IMR-90 (cell line): Measurements from ENCODE around the gene LAMA5. TPM values are rescaled to one million over a fixed set of nuclear protein-coding genes. Genes with fewer than 3 reads are reported as not detected.

Experiments
- ATAC-seq: fragments of 200-7000 bp; cut with Tn5 transposase; 2 replicates; pipeline ENCODE4 v1.9.1; 2020; ENCODE audit warnings: low read depth, mild to moderate bottlenecking, moderate library complexity
- BruUV-seq: library from RNA; stranded (reverse); fragments of 400-500 nt; replicated peaks from 2 replicates; lab custom pipeline; 2021; lab: Mats Ljungman, UMichigan
- CTCF ChIA-PET: fragments of 300-600 bp; formaldehyde crosslinking; extraction: SDS; loops from one replicate; lab custom pipeline; 2021; ENCODE audit warnings: antibody characterized with exemption; lab: Yijun Ruan, JAX
- POLR2A ChIA-PET: fragments of 300-600 bp; sonication (Branson Sonifier 250); formaldehyde crosslinking; loops from one replicate; lab custom pipeline; 2022; ENCODE audit warnings: antibody characterized with exemption; ENCODE audit not compliant: unreplicated experiment; lab: Charles Lee
- DNase-seq: peaks from one replicate; pipeline ENCODE4 v3.0.0; 2013
- H2AFZ ChIP-seq: replicated peaks from 2 replicates; pipeline ENCODE3; 2013; ENCODE audit warnings: low read length, mild to moderate bottlenecking; ENCODE audit not compliant: poor library complexity
- H2AK5ac ChIP-seq: 2 replicates; pipeline ENCODE4 v1.6.1; 2013; ENCODE audit warnings: low read depth, low read length, inconsistent platforms
- H2AK9ac ChIP-seq: replicated peaks from 2 replicates; pipeline ENCODE3; 2013; ENCODE audit warnings: mild to moderate bottlenecking, low read depth, low read length, moderate library complexity; ENCODE audit not compliant: poor library complexity
- H2BK120ac ChIP-seq: 2 replicates; pipeline ENCODE4 v1.6.1; 2013; ENCODE audit warnings: low read depth, low read length, inconsistent platforms
- H2BK15ac ChIP-seq: 3 replicates; pipeline ENCODE4 v1.6.1; 2013; ENCODE audit warnings: low read depth, low read length, inconsistent platforms
- H2BK20ac ChIP-seq: 2 replicates; pipeline ENCODE4 v1.6.1; 2013; ENCODE audit warnings: low read depth, mild to moderate bottlenecking, inconsistent platforms, low read length, moderate library complexity
- H2BK5ac ChIP-seq: 2 replicates; pipeline ENCODE4 v1.6.1; 2013; ENCODE audit warnings: mild to moderate bottlenecking, low read depth, low read length, inconsistent platforms; ENCODE audit not compliant: poor library complexity, severe bottlenecking
- H3K14ac ChIP-seq: replicated peaks from 2 replicates; pipeline ENCODE4 v1.6.1; 2013; ENCODE audit warnings: low read depth, low read length, inconsistent platforms
- H3K18ac ChIP-seq: 2 replicates; pipeline ENCODE4 v1.6.1; 2013; ENCODE audit warnings: low read depth, low read length, control low read depth
- H3K23ac ChIP-seq: 2 replicates; pipeline ENCODE4 v1.6.1; 2013; ENCODE audit warnings: low read depth, low read length, inconsistent platforms
- H3K27ac ChIP-seq: 2 replicates; pipeline ENCODE4 v1.5.1; 2013; ENCODE audit warnings: mild to moderate bottlenecking, control low read depth, low read length; ENCODE audit not compliant: insufficient read depth
- H3K27me3 ChIP-seq: 2 replicates; pipeline ENCODE4 v1.6.1; 2013; ENCODE audit warnings: low read length; ENCODE audit not compliant: control insufficient read depth, insufficient read depth
- H3K36me3 ChIP-seq: 2 replicates; pipeline ENCODE4 v1.6.1; 2013; ENCODE audit warnings: low read length, mixed read lengths; ENCODE audit not compliant: control insufficient read depth, insufficient read depth
- H3K4ac ChIP-seq: 2 replicates; pipeline ENCODE4 v1.6.1; 2013; ENCODE audit warnings: low read depth, low read length, inconsistent platforms
- H3K4me1 ChIP-seq: 2 replicates; pipeline ENCODE4 v1.6.1; 2013; ENCODE audit warnings: low read length, mixed read lengths; ENCODE audit not compliant: control insufficient read depth, insufficient read depth
- H3K4me2 ChIP-seq: 2 replicates; pipeline ENCODE4 v1.6.1; 2013; ENCODE audit warnings: low read depth, mild to moderate bottlenecking, control low read depth, low read length, moderate library complexity
- H3K4me3 ChIP-seq: 2 replicates; pipeline ENCODE4 v1.5.1; 2013; ENCODE audit warnings: low read depth, mild to moderate bottlenecking, control low read depth, low read length, moderate library complexity; ENCODE audit not compliant: insufficient read depth
- H3K56ac ChIP-seq: 2 replicates; pipeline ENCODE4 v1.6.1; 2013; ENCODE audit warnings: low read length, inconsistent platforms; ENCODE audit not compliant: insufficient read depth; ENCODE audit errors: extremely low read depth
- H3K79me1 ChIP-seq, 2 experiments: 2 replicates each; pipeline ENCODE4 v1.6.1; 2013; ENCODE audit warnings: low read length in 2 of 2, inconsistent platforms in 1 of 2, low read depth in 1 of 2
- H3K9ac ChIP-seq: 2 replicates; pipeline ENCODE4 v1.6.1; 2013; ENCODE audit warnings: low read depth, low read length, control low read depth
- H3K9me1 ChIP-seq: 2 replicates; pipeline ENCODE4 v1.6.1; 2013; ENCODE audit warnings: low read length, inconsistent platforms; ENCODE audit not compliant: insufficient read depth
- H3K9me3 ChIP-seq: 2 replicates; pipeline ENCODE4 v1.6.1; 2013; ENCODE audit warnings: low read length; ENCODE audit not compliant: control insufficient read depth, insufficient read depth
- H4K20me1 ChIP-seq: 2 replicates; pipeline ENCODE4 v1.6.1; 2013; ENCODE audit warnings: low read length, inconsistent platforms; ENCODE audit not compliant: insufficient read depth
- H4K5ac ChIP-seq: 2 replicates; pipeline ENCODE4 v1.6.1; 2013; ENCODE audit warnings: mild to moderate bottlenecking, low read depth, low read length, control low read depth
- H4K8ac ChIP-seq, 2 experiments: 2 replicates each; pipeline ENCODE4 v1.6.1; 2013; ENCODE audit warnings: low read depth in 2 of 2, low read length in 2 of 2, control low read depth in 1 of 2, inconsistent platforms in 1 of 2
- H4K91ac ChIP-seq: 2 replicates; pipeline ENCODE4 v1.6.1; 2013; ENCODE audit warnings: low read depth, low read length, inconsistent platforms; ENCODE audit not compliant: insufficient read depth
- BHLHE40 ChIP-seq: fragments of 150-350 bp; IDR thresholded peaks from 2 replicates; pipeline ENCODE4 v1.6.1; 2016; ENCODE audit warnings: mild to moderate bottlenecking, low read depth, low read length
- CEBPB ChIP-seq: IDR thresholded peaks from 2 replicates; pipeline ENCODE4 v1.6.1; 2012; ENCODE audit warnings: low read depth, low read length, improper control_type of control experiment
- CHD1 ChIP-seq: IDR thresholded peaks from 2 replicates; pipeline ENCODE4 v1.6.1; 2012; ENCODE audit warnings: low read depth, low read length, improper control_type of control experiment
- FOS ChIP-seq: fragments of 150-350 bp; IDR thresholded peaks from 2 replicates; pipeline ENCODE4 v1.6.1; 2016; ENCODE audit warnings: low read depth, low read length
- MAFK ChIP-seq: IDR thresholded peaks from 2 replicates; pipeline ENCODE4 v1.6.1; 2012; ENCODE audit warnings: low read depth, low read length, improper control_type of control experiment
- MAZ ChIP-seq: IDR thresholded peaks from 2 replicates; pipeline ENCODE4 v1.6.1; 2012; ENCODE audit warnings: low read depth, mild to moderate bottlenecking, low read length, improper control_type of control experiment, moderate library complexity, borderline replicate concordance
- MXI1 ChIP-seq: IDR thresholded peaks from 2 replicates; pipeline ENCODE4 v1.6.1; 2012; ENCODE audit warnings: low read depth, mild to moderate bottlenecking, low read length, moderate library complexity, borderline replicate concordance
- POLR2A ChIP-seq: IDR thresholded peaks from 2 replicates; pipeline ENCODE4 v1.6.1; 2012; ENCODE audit warnings: mild to moderate bottlenecking, low read depth, low read length
- RAD21 ChIP-seq: IDR thresholded peaks from 2 replicates; pipeline ENCODE4 v1.6.1; 2012; ENCODE audit warnings: low read length, improper control_type of control experiment
- RCOR1 ChIP-seq: IDR thresholded peaks from 2 replicates; pipeline ENCODE4 v1.6.1; 2012; ENCODE audit warnings: mild to moderate bottlenecking, low read length, improper control_type of control experiment; ENCODE audit not compliant: insufficient replicate concordance
- RFX5 ChIP-seq: IDR thresholded peaks from 2 replicates; pipeline ENCODE4 v1.8.0; 2012; ENCODE audit warnings: low read depth, mild to moderate bottlenecking, low read length, moderate library complexity
- SMC3 ChIP-seq: fragments of 150-350 bp; IDR thresholded peaks from 2 replicates; pipeline ENCODE4 v1.6.1; 2016; ENCODE audit warnings: low read depth, mild to moderate bottlenecking, antibody characterized with exemption, low read length, moderate library complexity
- USF2 ChIP-seq: fragments of 150-350 bp; IDR thresholded peaks from 2 replicates; pipeline ENCODE4 v1.6.1; 2017; ENCODE audit warnings: mild to moderate bottlenecking, antibody characterized with exemption, low read length, low read depth
- WGBS, 2 experiments: methylation state at CpG; one replicate each; pipeline versions ENCODE4 v1.1.5 to v1.1.7; 2013; ENCODE audit warnings: missing lambda C conversion rate in 2 of 2; ENCODE audit not compliant: insufficient read length in 1 of 2; ENCODE audit errors: extremely low coverage in 2 of 2; 5-methylcytosine and 5-hydroxymethylcytosine counted together
- dilution Hi-C: fragments of 300-500 bp; cut with HindIII; formaldehyde crosslinking; loops from one replicate; pipeline ENCODE4 v1.14.3; 2018; ENCODE audit warnings: low sequenced_read_pairs; ENCODE audit not compliant: unreplicated experiment
- in situ Hi-C: fragments of 300-500 bp; cut with MboI; formaldehyde crosslinking; loops from 3 replicates; pipeline ENCODE4 v1.14.3; 2019; ENCODE audit warnings: low sequenced_read_pairs, inconsistent platforms, mixed read lengths
- intact Hi-C: fragments of 100-400 bp; cut with micrococcal nuclease; formaldehyde crosslinking; loops from 2 replicates; pipeline ENCODE4 v1.10.0; 2022
- polyA plus RNA-seq, 3 experiments: library from polyadenylated mRNA; depleted of rRNA; stranded (reverse); fragments of >200 nt; gene quantifications; 2 replicates each; pipeline ENCODE4 v1.2.3, GENCODE V29; 2012; ENCODE audit warnings: low replicate concordance in 1 of 3
- total RNA-seq: library from RNA; depleted of rRNA; stranded (reverse); fragments of >200 nt; gene quantifications from 2 replicates; pipeline ENCODE4 v1.2.3, GENCODE V29; 2012
- TF ChIP-seq, protein P1 (sequence below): conservative IDR thresholded peaks from 2 replicates; pipeline ENCODE4 v1.5.1; 2012; ENCODE audit warnings: mild to moderate bottlenecking, low read depth, low read length, improper control_type of control experiment

LAMA5 gene
- total and polyA plus RNA-seq, 2 of the 4 experiments (the other 2 are of a cell fraction): 0.90 to 7.3 TPM

- H3K4ac ChIP-seq: no peak overlapping the region
- intact Hi-C loops: no loop called here
- no peak overlapping the region for H4K5ac ChIP-seq
- H2AK5ac ChIP-seq: no peak overlapping the region
- H3K9ac ChIP-seq: no peak overlapping the region
- 0 out of 2 replicates have a peak, but pooled peaks cover 4% of the 10 kb centered on the region for H3K9me1 ChIP-seq
- H2BK120ac ChIP-seq: no peak overlapping the region
- H3K9me3 ChIP-seq: no peaks in the 10 kb centered on the region
- no peak overlapping the region for H4K91ac ChIP-seq
- H3K27me3 ChIP-seq: no peaks in the 10 kb centered on the region
- no peak overlapping the region for H3K14ac ChIP-seq
- no peak overlapping the region for H3K23ac ChIP-seq
- BruUV-seq: no TSS peak
- ATAC-seq (no peak), DNase-seq (no peak)
- H3K4me1 ChIP-seq: peaks cover 5% of the 10 kb centered on the region
- no peak overlapping the region for H3K27ac ChIP-seq
- no peak overlapping the region for H3K18ac ChIP-seq
- peaks cover 26 to 38% of the 10 kb centered on the region in 2 experiments for H3K79me1 ChIP-seq
- no peak overlapping the region for H2BK20ac ChIP-seq
- H4K8ac ChIP-seq: no peak overlapping the region
- no peak overlapping the region for H3K4me3 ChIP-seq
- H2AFZ ChIP-seq: no peak overlapping the region
- H3K4me2 ChIP-seq: no peak overlapping the region
- H2BK15ac ChIP-seq: no peak overlapping the region
- in situ Hi-C loops: loop anchor here (25.0 kb wide), 1 partner anchor 379 kb away; no protein-coding TSS in a partner anchor
- H3K36me3 ChIP-seq: peaks cover 48% of the 10 kb centered on the region
- CTCF ChIA-PET: interaction anchor here (0.9 kb wide), 1 partner anchor 9 kb away, joined by 3 read pairs; no protein-coding TSS in a partner anchor
- H3K56ac ChIP-seq: no peak overlapping the region
- H2AK9ac ChIP-seq: peak overlapping the region; percentile 5
- WGBS, 2 experiments: 91% methylated on average over 36 of the region's 44 CpGs; no CpG with 5 or more reads in 1 of the 2 experiments
- dilution Hi-C loops: loop anchor here (25.0 kb wide), 1 partner anchor 104 kb away; no protein-coding TSS in a partner anchor
- H2BK5ac ChIP-seq: no peak overlapping the region
- H4K20me1 ChIP-seq: peaks cover 44% of the 10 kb centered on the region
- POLR2A ChIA-PET: no interaction called here
- TF ChIP-seq MAZ: no peak
- no peak for TF ChIP-seq FOS
- TF ChIP-seq MXI1: no peak
- TF ChIP-seq, protein P1, sequence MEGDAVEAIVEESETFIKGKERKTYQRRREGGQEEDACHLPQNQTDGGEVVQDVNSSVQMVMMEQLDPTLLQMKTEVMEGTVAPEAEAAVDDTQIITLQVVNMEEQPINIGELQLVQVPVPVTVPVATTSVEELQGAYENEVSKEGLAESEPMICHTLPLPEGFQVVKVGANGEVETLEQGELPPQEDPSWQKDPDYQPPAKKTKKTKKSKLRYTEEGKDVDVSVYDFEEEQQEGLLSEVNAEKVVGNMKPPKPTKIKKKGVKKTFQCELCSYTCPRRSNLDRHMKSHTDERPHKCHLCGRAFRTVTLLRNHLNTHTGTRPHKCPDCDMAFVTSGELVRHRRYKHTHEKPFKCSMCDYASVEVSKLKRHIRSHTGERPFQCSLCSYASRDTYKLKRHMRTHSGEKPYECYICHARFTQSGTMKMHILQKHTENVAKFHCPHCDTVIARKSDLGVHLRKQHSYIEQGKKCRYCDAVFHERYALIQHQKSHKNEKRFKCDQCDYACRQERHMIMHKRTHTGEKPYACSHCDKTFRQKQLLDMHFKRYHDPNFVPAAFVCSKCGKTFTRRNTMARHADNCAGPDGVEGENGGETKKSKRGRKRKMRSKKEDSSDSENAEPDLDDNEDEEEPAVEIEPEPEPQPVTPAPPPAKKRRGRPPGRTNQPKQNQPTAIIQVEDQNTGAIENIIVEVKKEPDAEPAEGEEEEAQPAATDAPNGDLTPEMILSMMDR: no peak
- no peak for TF ChIP-seq RAD21
- TF ChIP-seq CEBPB: no peak
- TF ChIP-seq RFX5: no peak
- no peak for TF ChIP-seq BHLHE40
- TF ChIP-seq SMC3: no peak
- TF ChIP-seq CHD1: no peak
- no peak for TF ChIP-seq MAFK
- no peak for TF ChIP-seq RCOR1
- no peak for TF ChIP-seq USF2
- TF ChIP-seq POLR2A: no peak
These were observed 24.3 kb upstream of the LAMA5 start for GRCh38 chr20:62391165-62392076.
